Adipose tissue (tissue), 3 donors: ENCODE results near the gene BCL2L11. TPM values are rescaled to one million over a fixed set of nuclear protein-coding genes. Genes with fewer than 3 reads are reported as not detected.

Experiments used
- H3K27ac ChIP-seq: one replicate; pipeline ENCODE4 v1.5.1; 2013; ENCODE audit warnings: low read depth, low read length
- WGBS, 3 donors: extraction: QIAGEN DNeasy Blood & Tissue Kit; methylation state at CpG; one replicate each; pipeline ENCODE4 v1.1.7; 2013; 5-methylcytosine and 5-hydroxymethylcytosine counted together
- polyA plus RNA-seq, 3 donors: library from polyadenylated mRNA; stranded (reverse); fragments of 200-250 nt; gene quantifications; one replicate each; pipeline ENCODE4 v1.2.3, GENCODE V29; 2013
- donor health status: healthy with polysubstance abuse.
- donor health status: Bipolar disorder and iron deficiency.
- donor health status: healthy.

BCL2L11 gene
- polyA plus RNA-seq, 3 donors: 4.7 to 8.3 (median 4.8) TPM

GRCh38 chr2:111116843-111117597 lies 3.7 kb upstream of the BCL2L11 start:
- H3K27ac ChIP-seq: no peak overlapping the region
- 5 to 9% (median 6%) methylated on average over 30 of the region's 30 CpGs for WGBS, 3 donors

- 4 to 11% (median 9%) methylated on average over 63 to 64 of the region's 64 CpGs for WGBS, 3 donors
- no peak overlapping the region for H3K27ac ChIP-seq
These were observed 2.9 kb upstream of the BCL2L11 start for GRCh38 chr2:111117598-111118480.

- no peak overlapping the region for H3K27ac ChIP-seq
- whole genome bisulfite sequencing, 3 donors: 24 to 35% (median 26%) methylated on average over 33 of the region's 33 CpGs
These were observed 2.2 kb upstream of the BCL2L11 start for GRCh38 chr2:111118481-111118980.

- WGBS, 3 donors: 13 to 23% (median 22%) methylated on average over 76 of the region's 76 CpGs
- no peak overlapping the region for H3K27ac ChIP-seq
These were observed 1.5 kb upstream of the BCL2L11 start for GRCh38 chr2:111118981-111119821.

GRCh38 chr2:111119822-111120252 lies 877 bp upstream of the BCL2L11 start:
- WGBS, 3 donors: 8 to 18% (median 17%) methylated on average over 27 of the region's 27 CpGs
- H3K27ac ChIP-seq: no peak overlapping the region

- H3K27ac ChIP-seq: no peak overlapping the region
- WGBS, 3 donors: 0% methylated on average over 80 of the region's 80 CpGs
These were observed 514 bp downstream of the BCL2L11 start for GRCh38 chr2:111121028-111121827.

GRCh38 chr2:111121828-111122630 lies 1.3 kb downstream of the BCL2L11 start:
- no peak overlapping the region for H3K27ac ChIP-seq
- WGBS, 3 donors: 1% methylated on average over 79 to 93 of the region's 93 CpGs

GRCh38 chr2:111122631-111123421 lies 2.1 kb downstream of the BCL2L11 start:
- no peak overlapping the region for H3K27ac ChIP-seq
- WGBS, 3 donors: 0% methylated on average over 78 to 92 of the region's 92 CpGs

- 95 to 96% (median 96%) methylated on average over 7 of the region's 7 CpGs for WGBS, 3 donors
- H3K27ac ChIP-seq: no peak overlapping the region
These were observed 3.0 kb downstream of the BCL2L11 start for GRCh38 chr2:111123751-111124150.

- H3K27ac ChIP-seq: no peak overlapping the region
- WGBS, 3 donors: 87 to 93% (median 89%) methylated on average over 1 of the region's 1 CpG
These were observed 5.9 kb downstream of the BCL2L11 start for GRCh38 chr2:111126581-111126980.

GRCh38 chr2:111127351-111127750 lies 6.6 kb downstream of the BCL2L11 start:
- no peak overlapping the region for H3K27ac ChIP-seq
- whole genome bisulfite sequencing, 3 donors: 79 to 94% (median 90%) methylated on average over 4 of the region's 4 CpGs

- WGBS, 3 donors: 60 to 87% (median 79%) methylated on average over 2 of the region's 2 CpGs
- no peak overlapping the region for H3K27ac ChIP-seq
These were observed 7.4 kb downstream of the BCL2L11 start for GRCh38 chr2:111128096-111128495.

GRCh38 chr2:111133603-111134002 lies 12.9 kb downstream of the BCL2L11 start:
- H3K27ac ChIP-seq: no peak overlapping the region
- WGBS, 3 donors: 80 to 93% (median 85%) methylated on average over 2 of the region's 2 CpGs

GRCh38 chr2:111134055-111134454 lies 13.3 kb downstream of the BCL2L11 start:
- WGBS, 3 donors: 93 to 97% (median 96%) methylated on average over 2 of the region's 2 CpGs
- H3K27ac ChIP-seq: no peak overlapping the region

- no peak overlapping the region for H3K27ac ChIP-seq
- 85 to 97% (median 88%) methylated on average over 3 of the region's 3 CpGs for WGBS, 3 donors
These were observed 14.7 kb downstream of the BCL2L11 start for GRCh38 chr2:111135237-111135909.

- no peak overlapping the region for H3K27ac ChIP-seq
- WGBS, 3 donors: 37 to 74% (median 42%) methylated on average over 9 of the region's 9 CpGs
These were observed 15.2 kb downstream of the BCL2L11 start for GRCh38 chr2:111135910-111136297.
